GM12878 (cell line): ENCODE measurements around the gene CXorf58. TPM values are rescaled to one million over a fixed set of nuclear protein-coding genes. Genes with fewer than 3 reads are reported as not detected.
A peak's percentile ranks its signal among the peaks of the same experiment; 100 is the strongest.

Experiments used
- ATAC-seq: fragments of 200-7000 bp; cut with Tn5 transposase; 3 replicates; pipeline ENCODE4 v1.9.1; 2020; ENCODE audit warnings: mild to moderate bottlenecking, moderate library complexity
- Bru-seq: library from RNA; stranded (reverse); fragments of 400-500 nt; gene quantifications from one replicate; lab custom pipeline; 2021; lab: Mats Ljungman, UMichigan
- BruChase-seq, 2 experiments: library from RNA; stranded (reverse); fragments of 400-500 nt; gene quantifications; one replicate each; lab custom pipeline; 2021; lab: Mats Ljungman, UMichigan
- BruUV-seq: library from RNA; stranded (reverse); fragments of 400-500 nt; replicated peaks from 2 replicates; lab custom pipeline; 2021; lab: Mats Ljungman, UMichigan
- CTCF ChIA-PET: fragments of 300-600 bp; sonication (Branson Sonifier 250); formaldehyde crosslinking; extraction: SDS; loops from one replicate; lab custom pipeline; 2021; ENCODE audit warnings: inconsistent platforms; lab: Yijun Ruan, JAX
- POLR2A ChIA-PET: fragments of 350-600 bp; formaldehyde crosslinking; extraction: SDS; loops from one replicate; lab custom pipeline; 2021; ENCODE audit warnings: inconsistent platforms; lab: Charles Lee
- RAD21 ChIA-PET: fragments of 300-600 bp; sonication (Branson Sonifier 250); formaldehyde crosslinking; loops from one replicate; lab custom pipeline; 2023; ENCODE audit warnings: antibody characterized with exemption; ENCODE audit not compliant: unreplicated experiment; lab: Charles Lee
- SMC1A ChIA-PET: fragments of 300-600 bp; sonication (Branson Sonifier 250); formaldehyde crosslinking; loops from one replicate; lab custom pipeline; 2023; ENCODE audit not compliant: unreplicated experiment, uncharacterized antibody; lab: Charles Lee
- DNase-seq: peaks from one replicate; pipeline ENCODE4 v3.0.0-alpha.2; 2011; ENCODE audit warnings: low read depth, low spot score
- FAIRE-seq: peaks from 3 replicates; lab custom pipeline; 2011; peaks lifted over from hg19 to GRCh38; lab: Jason Lieb, UNC
- H2AFZ ChIP-seq: 2 replicates; pipeline ENCODE4 v1.6.0; 2011; ENCODE audit warnings: low read depth, low read length, control low read depth; ENCODE audit not compliant: control insufficient read depth
- H3K27ac ChIP-seq: 2 replicates; pipeline ENCODE4 v1.5.1; 2011; ENCODE audit warnings: control low read depth; ENCODE audit not compliant: control insufficient read depth, insufficient read depth
- H3K27me3 ChIP-seq, 2 experiments: replicated peaks in 1 of 2; 2 replicates each; pipeline versions ENCODE4 v1.6.0 to v1.6.1; 2011; ENCODE audit warnings: low read length in 1 of 2; ENCODE audit not compliant: control insufficient read depth in 2 of 2, insufficient read depth in 2 of 2
- H3K36me3 ChIP-seq, 2 experiments: 2 replicates each; pipeline ENCODE4 v1.5.1; 2011; ENCODE audit warnings: low read length in 1 of 2; ENCODE audit not compliant: control insufficient read depth in 2 of 2, insufficient read depth in 2 of 2
- H3K4me1 ChIP-seq: 2 replicates; pipeline ENCODE4 v1.6.1; 2011; ENCODE audit warnings: mild to moderate bottlenecking, low read length, moderate library complexity, mixed read lengths; ENCODE audit not compliant: control insufficient read depth, insufficient read depth
- H3K4me2 ChIP-seq: 2 replicates; pipeline ENCODE4 v1.6.0; 2011; ENCODE audit warnings: control low read depth; ENCODE audit not compliant: control insufficient read depth, insufficient read depth
- H3K4me3 ChIP-seq: fragments of 200-600 bp; sonication (generic); 2 replicates; pipeline ENCODE4 v1.5.1; 2016
- H3K79me2 ChIP-seq: 2 replicates; pipeline ENCODE4 v1.6.0; 2011; ENCODE audit warnings: low read length; ENCODE audit not compliant: control insufficient read depth, insufficient read depth
- H3K9ac ChIP-seq: 2 replicates; pipeline ENCODE4 v1.8.0; 2011; ENCODE audit warnings: low read length, control low read depth, mixed read lengths; ENCODE audit not compliant: control insufficient read depth, insufficient read depth
- H3K9me3 ChIP-seq: replicated peaks from 3 replicates; pipeline ENCODE4 v1.5.1; 2011; ENCODE audit warnings: mild to moderate bottlenecking, low read length; ENCODE audit not compliant: control insufficient read depth, insufficient read depth
- H4K20me1 ChIP-seq: 2 replicates; pipeline ENCODE4 v1.6.0; 2011; ENCODE audit not compliant: control insufficient read depth, insufficient read depth
- BACH1 ChIP-seq: fragments of 450-650 bp; IDR thresholded peaks from 2 replicates; pipeline ENCODE4 v1.6.1; 2017; ENCODE audit warnings: mild to moderate bottlenecking, borderline replicate concordance
- CBX5 ChIP-seq: sonication (generic); IDR thresholded peaks from 2 replicates; pipeline ENCODE4 v1.6.1; 2016; ENCODE audit warnings: low read depth, moderate library complexity, mild to moderate bottlenecking, inconsistent platforms
- KAT2A ChIP-seq: conservative IDR thresholded peaks from 2 replicates; pipeline ENCODE4 v1.6.1; 2011; ENCODE audit warnings: low read depth, low read length; ENCODE audit not compliant: control insufficient read depth
- NBN ChIP-seq: fragments of 450-650 bp; IDR thresholded peaks from 2 replicates; pipeline ENCODE4 v1.6.1; 2016
- RCOR1 ChIP-seq: conservative IDR thresholded peaks from 2 replicates; pipeline ENCODE4 v1.6.1; 2012; ENCODE audit warnings: low read depth, low read length, improper control_type of control experiment
- TCF12 ChIP-seq: IDR thresholded peaks from 2 replicates; pipeline ENCODE4 v1.6.1; 2011; ENCODE audit warnings: low read depth, mild to moderate bottlenecking, low read length
- ZSCAN29 ChIP-seq: fragments of 450-650 bp; IDR thresholded peaks from 2 replicates; pipeline ENCODE4 v1.6.1; 2017; ENCODE audit warnings: mild to moderate bottlenecking, moderate library complexity
- WGBS: methylation state at CpG from one replicate; pipeline ENCODE4 v1.1.6; 2016; ENCODE audit warnings: low lambda C conversion rate; ENCODE audit not compliant: insufficient replicate concordance, insufficient coverage; ENCODE audit errors: missing lambda C conversion rate; 5-methylcytosine and 5-hydroxymethylcytosine counted together
- in situ Hi-C: fragments of 300-500 bp; cut with MboI; formaldehyde crosslinking; loops from 9 replicates; pipeline ENCODE4 v1.14.3; 2018; ENCODE audit warnings: mixed read lengths
- intact Hi-C: fragments of 100-400 bp; cut with micrococcal nuclease; formaldehyde crosslinking; loops from one replicate; pipeline ENCODE4 v1.14.2; 2022; ENCODE audit not compliant: unreplicated experiment
- long read RNA-seq, 2 experiments: library from polyadenylated mRNA; unstranded; transcript quantifications; one replicate each; pipeline ENCODE4 v2.0.0, GENCODE V29; 2019 to 2020
- polyA minus RNA-seq, 3 experiments: library from RNA; depleted of rRNA, polyadenylated mRNA; stranded (reverse); fragments of >200 nt; gene quantifications; 2 replicates each; pipeline ENCODE4 v1.2.3, GENCODE V29; 2011
- polyA plus RNA-seq, 11 experiments: library from polyadenylated mRNA; depleted of rRNA in 4 of 11; unstranded in 6 of 11; stranded (reverse) in 5 of 11; fragments of >200 nt; fragmentation: Nextera tagmentation in 4 of 11; fragmentation: Illumina TruSeq in 1 of 11; extraction: Ambion mirVana in 4 of 11; extraction: Trizol in 1 of 11; gene quantifications; 1 replicate in 1 of 11; 2 replicates in 10 of 11; pipeline versions ENCODE4 v1.2.1 to v1.2.3, GENCODE V29; 2011 to 2016; ENCODE audit warnings: inconsistent platforms in 2 of 11, missing spikeins in 2 of 11, low read depth in 1 of 11
- total RNA-seq, 4 experiments: library from RNA; depleted of rRNA in 3 of 4; stranded (reverse); fragments of >200 nt in 3 of 4; fragmentation: Illumina TruSeq in 1 of 4; extraction: Trizol in 1 of 4; gene quantifications; 2 replicates each; pipeline versions ENCODE4 v1.2.1 to v1.2.3, GENCODE V29; 2013 to 2021
- TF ChIP-seq, protein P1 (sequence below): IDR thresholded peaks from 2 replicates; pipeline ENCODE4 v1.6.1; 2012; ENCODE audit warnings: low read depth, low read length, improper control_type of control experiment
- TF ChIP-seq, protein P2 (sequence below): fragments of 450-650 bp; IDR thresholded peaks from 2 replicates; pipeline ENCODE4 v1.6.1; 2018; ENCODE audit warnings: mild to moderate bottlenecking, low read depth, moderate library complexity; ENCODE audit not compliant: partially characterized antibody
- TF ChIP-seq, protein P3 (sequence below): fragments of 450-650 bp; IDR thresholded peaks from 2 replicates; pipeline ENCODE4 v1.6.1; 2016; ENCODE audit warnings: mild to moderate bottlenecking
- TF ChIP-seq, protein P4 (sequence below): IDR thresholded peaks from 2 replicates; pipeline ENCODE4 v1.6.1; 2012; ENCODE audit warnings: low read depth, low read length, improper control_type of control experiment

Gene CXorf58, protein sequence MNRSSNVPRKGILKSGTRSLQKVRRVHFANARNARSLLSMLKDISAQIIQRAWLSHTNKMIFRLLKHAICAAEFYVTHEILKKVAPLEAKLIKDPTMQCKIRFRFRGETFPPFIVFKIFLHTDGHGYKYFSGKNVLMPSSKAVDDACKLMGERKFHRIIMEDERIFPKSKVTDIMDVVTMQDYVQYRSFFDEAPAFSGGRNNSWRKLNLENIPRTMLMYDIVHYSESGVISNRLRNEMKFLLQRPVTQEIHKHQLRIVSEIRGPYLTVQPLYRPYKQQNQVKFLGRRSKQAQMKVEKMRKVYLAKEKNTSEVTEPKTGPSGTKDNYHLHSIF
- total RNA-seq (2013; cell fraction: nucleolus; rRNA removed) = not detected in 2 replicates
- not detected in 2 replicates for total RNA-seq (2014; rRNA removed)
- total RNA-seq (2014; rRNA removed; fragmentation: Illumina TruSeq; extraction: Trizol) = not detected in 2 replicates
- 0.13 TPM in 1 of 2 replicates, not detected in the other for total RNA-seq (2021)
- polyA plus RNA-seq (2011; ENCODE audit: low read depth) = not detected
- polyA plus RNA-seq (2011; rRNA removed) = 0.06 and 0.11 TPM in 2 replicates
- not detected in 2 replicates for polyA plus RNA-seq (2011; cell fraction: cytosol; rRNA removed)
- not detected in 2 replicates for polyA plus RNA-seq (2011; cell fraction: nucleus; rRNA removed)
- 0.08 TPM in 1 of 2 replicates, not detected in the other for polyA plus RNA-seq (2012)
- polyA plus RNA-seq (2014; fragmentation: Illumina TruSeq; extraction: Trizol) = 0.10 TPM in 1 of 2 replicates, not detected in the other
- polyA plus RNA-seq (2014; fragmentation: Nextera tagmentation; extraction: Ambion mirVana) = not detected
- polyA plus RNA-seq (2014; rRNA removed) = not detected in 2 replicates
- polyA plus RNA-seq (2016; fragmentation: Nextera tagmentation; extraction: Ambion mirVana) = under 1 TPM; 0.15 to 0.24 TPM
- polyA minus RNA-seq (2011; rRNA and poly(A)+ RNA removed) = not detected in 2 replicates
- not detected in 2 replicates for polyA minus RNA-seq (2011; cell fraction: cytosol; rRNA and poly(A)+ RNA removed)
- not detected in 2 replicates for polyA minus RNA-seq (2011; cell fraction: nucleus; rRNA and poly(A)+ RNA removed)
- percentile 17 among the genes with signal in this experiment for Bru-seq, nascent RNA
- not detected for BruChase-seq, experiment 1, labeled RNA remaining after a 6-hour chase
- BruChase-seq, experiment 2, labeled RNA remaining after a 2-hour chase = percentile 12 among the genes with signal in this experiment
- long read RNA-seq, experiment 1 = 0 reads
- long read RNA-seq, experiment 2 = 0 reads

DNA sequence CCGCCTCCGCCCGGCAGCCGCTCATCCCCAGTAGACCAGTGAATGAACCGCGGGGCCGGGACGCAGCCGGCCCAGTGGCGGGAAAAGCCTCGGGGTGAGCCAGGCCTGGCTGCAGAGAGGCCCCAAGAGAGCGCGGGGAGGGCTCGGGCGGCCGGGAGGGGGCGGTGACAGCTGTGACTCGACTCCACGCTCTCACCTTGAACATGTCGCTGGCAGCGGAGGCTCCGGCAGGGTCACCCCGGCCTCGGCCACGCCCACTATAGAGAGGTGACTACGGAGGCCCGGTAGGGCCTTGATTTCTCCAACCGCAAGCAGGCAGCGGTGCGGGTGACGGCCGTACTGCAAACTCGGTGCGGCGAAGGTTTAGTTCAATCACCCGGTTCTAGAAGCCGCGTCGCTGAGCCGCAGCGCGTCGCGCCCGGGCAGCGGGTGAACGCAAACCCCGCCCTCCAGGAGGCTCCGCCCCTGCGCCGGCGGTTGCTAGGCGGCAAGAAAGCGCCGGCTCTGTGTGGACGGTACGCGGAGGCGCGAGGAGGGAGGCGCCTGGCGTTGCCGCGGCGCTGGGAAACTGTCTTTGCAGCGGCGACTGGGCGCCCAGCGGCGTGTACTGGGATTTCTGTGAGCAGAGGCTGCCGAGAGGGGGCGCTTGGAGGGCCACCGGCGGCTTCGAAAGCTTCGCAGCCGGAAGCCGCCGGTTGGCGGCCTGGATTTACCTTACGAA, at the start of gene CXorf58, which contains the start of gene APOO:
TSS of gene CXorf58 (plus strand) at position 509 of the 721 bp plus-strand sequence. CDS start 2,297 bp downstream, outside the sequence.
TSS of gene APOO (minus strand) at position 441 of the 721 bp plus-strand sequence. CDS start at position 205, 236 bp downstream.
- DNase-seq = peak; percentile 54
- in situ Hi-C loops = loop anchor here (10.0 kb wide), 2 partner anchors 153 to 1923 kb away; no protein-coding TSS in a partner anchor
- intact Hi-C loops = loop anchor here (1.0 to 5.0 kb wide), 3 partner anchors 115 to 335 kb away; partner anchors contain the start of gene EIF2S3
- Histone ChIP-seq H3K9me3 (no peaks in the 10 kb centered on the region), H3K4me3 (peak within 1 kb of the TSS; percentile 78), H3K4me2 (peak within 1 kb of the TSS; percentile 45), H4K20me1 (no peaks in the 10 kb centered on the region), H3K36me3 (no peaks in the 10 kb centered on the region), H3K27me3 (no peaks in the 10 kb centered on the region), H3K9ac (peak within 1 kb of the TSS; percentile 81), H3K4me1 (no peaks in the 10 kb centered on the region; the same call in 1 of the 2 replicates), H3K79me2 (peaks cover 6% of the 10 kb centered on the region), H3K27ac (peak within 1 kb of the TSS; percentile 73), H2AFZ (peak within 1 kb of the TSS; percentile 64)
- POLR2A ChIA-PET = interaction anchor here (0.5 to 4.8 kb wide), 6 partner anchors 95 to 219 kb away, joined by 3 to 31 read pairs (median 4); partner anchors contain the start of genes ACOT9, EIF2S3 and KLHL15
- RAD21 ChIA-PET = interaction anchor here (0.6 to 3.9 kb wide), 5 partner anchors 10 to 147 kb away, joined by 3 to 44 read pairs (median 4); partner anchors contain the start of genes EIF2S3 and SAT1
- SMC1A ChIA-PET = interaction anchor here (1.0 to 5.0 kb wide), 7 partner anchors 118 to 335 kb away, joined by 3 to 37 read pairs (median 5); partner anchors contain the start of genes EIF2S3 and SAT1
- no TSS peak for BruUV-seq
- no peak for FAIRE-seq
- ATAC-seq = peak; percentile 95
- CTCF ChIA-PET = interaction anchor here (0.6 to 4.4 kb wide), 9 partner anchors 30 to 212 kb away, joined by 3 to 39 read pairs (median 3); partner anchors contain the start of genes EIF2S3, KLHL15 and SAT1
- WGBS = 40% methylated on average over 68 of the region's 81 CpGs
- 0 out of 2 replicates have a peak, but pooled peaks have one; percentile 32 for TF ChIP-seq TCF12
- TF ChIP-seq, protein P1, sequence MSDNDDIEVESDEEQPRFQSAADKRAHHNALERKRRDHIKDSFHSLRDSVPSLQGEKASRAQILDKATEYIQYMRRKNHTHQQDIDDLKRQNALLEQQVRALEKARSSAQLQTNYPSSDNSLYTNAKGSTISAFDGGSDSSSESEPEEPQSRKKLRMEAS = peak; percentile 50; the same call in 1 of the 2 replicates
- TF ChIP-seq, protein P2, sequence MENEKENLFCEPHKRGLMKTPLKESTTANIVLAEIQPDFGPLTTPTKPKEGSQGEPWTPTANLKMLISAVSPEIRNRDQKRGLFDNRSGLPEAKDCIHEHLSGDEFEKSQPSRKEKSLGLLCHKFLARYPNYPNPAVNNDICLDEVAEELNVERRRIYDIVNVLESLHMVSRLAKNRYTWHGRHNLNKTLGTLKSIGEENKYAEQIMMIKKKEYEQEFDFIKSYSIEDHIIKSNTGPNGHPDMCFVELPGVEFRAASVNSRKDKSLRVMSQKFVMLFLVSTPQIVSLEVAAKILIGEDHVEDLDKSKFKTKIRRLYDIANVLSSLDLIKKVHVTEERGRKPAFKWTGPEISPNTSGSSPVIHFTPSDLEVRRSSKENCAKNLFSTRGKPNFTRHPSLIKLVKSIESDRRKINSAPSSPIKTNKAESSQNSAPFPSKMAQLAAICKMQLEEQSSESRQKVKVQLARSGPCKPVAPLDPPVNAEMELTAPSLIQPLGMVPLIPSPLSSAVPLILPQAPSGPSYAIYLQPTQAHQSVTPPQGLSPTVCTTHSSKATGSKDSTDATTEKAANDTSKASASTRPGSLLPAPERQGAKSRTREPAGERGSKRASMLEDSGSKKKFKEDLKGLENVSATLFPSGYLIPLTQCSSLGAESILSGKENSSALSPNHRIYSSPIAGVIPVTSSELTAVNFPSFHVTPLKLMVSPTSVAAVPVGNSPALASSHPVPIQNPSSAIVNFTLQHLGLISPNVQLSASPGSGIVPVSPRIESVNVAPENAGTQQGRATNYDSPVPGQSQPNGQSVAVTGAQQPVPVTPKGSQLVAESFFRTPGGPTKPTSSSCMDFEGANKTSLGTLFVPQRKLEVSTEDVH = peak; percentile 57
- peak; percentile 80 for TF ChIP-seq CBX5
- TF ChIP-seq BACH1 = 0 out of 2 replicates have a peak, but pooled peaks have one; percentile 2
- TF ChIP-seq, protein P3, sequence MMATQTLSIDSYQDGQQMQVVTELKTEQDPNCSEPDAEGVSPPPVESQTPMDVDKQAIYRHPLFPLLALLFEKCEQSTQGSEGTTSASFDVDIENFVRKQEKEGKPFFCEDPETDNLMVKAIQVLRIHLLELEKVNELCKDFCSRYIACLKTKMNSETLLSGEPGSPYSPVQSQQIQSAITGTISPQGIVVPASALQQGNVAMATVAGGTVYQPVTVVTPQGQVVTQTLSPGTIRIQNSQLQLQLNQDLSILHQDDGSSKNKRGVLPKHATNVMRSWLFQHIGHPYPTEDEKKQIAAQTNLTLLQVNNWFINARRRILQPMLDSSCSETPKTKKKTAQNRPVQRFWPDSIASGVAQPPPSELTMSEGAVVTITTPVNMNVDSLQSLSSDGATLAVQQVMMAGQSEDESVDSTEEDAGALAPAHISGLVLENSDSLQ = peak; percentile 27; the same call in 1 of the 2 replicates
- no peak for TF ChIP-seq ZSCAN29
- 0 out of 2 replicates have a peak, but pooled peaks have one; percentile 68 for TF ChIP-seq NBN
- TF ChIP-seq, protein P4, sequence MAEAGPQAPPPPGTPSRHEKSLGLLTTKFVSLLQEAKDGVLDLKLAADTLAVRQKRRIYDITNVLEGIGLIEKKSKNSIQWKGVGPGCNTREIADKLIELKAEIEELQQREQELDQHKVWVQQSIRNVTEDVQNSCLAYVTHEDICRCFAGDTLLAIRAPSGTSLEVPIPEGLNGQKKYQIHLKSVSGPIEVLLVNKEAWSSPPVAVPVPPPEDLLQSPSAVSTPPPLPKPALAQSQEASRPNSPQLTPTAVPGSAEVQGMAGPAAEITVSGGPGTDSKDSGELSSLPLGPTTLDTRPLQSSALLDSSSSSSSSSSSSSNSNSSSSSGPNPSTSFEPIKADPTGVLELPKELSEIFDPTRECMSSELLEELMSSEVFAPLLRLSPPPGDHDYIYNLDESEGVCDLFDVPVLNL = 0 out of 2 replicates have a peak, but pooled peaks have one; percentile 9
- TF ChIP-seq RCOR1 = peak; percentile 77; the same call in 1 of the 2 replicates
- TF ChIP-seq KAT2A = no peak
